Stimulated activated CD8-positive, alpha-beta memory T cell treated with anti-CD3 and anti-CD28 coated beads, Interleukin-15, amount 100 ng/mL, for 24 hours (primary cell): ENCODE measurements around the gene BACH2.

ENCODE experiments used
- DNase-seq: peaks from one replicate; pipeline ENCODE4 v3.0.0-alpha.2; 2020; ENCODE audit warnings: low read depth

Gene BACH2

GRCh38 chr6:90096818-90097217 is 199.8 kb downstream of the BACH2 start:
- DNase-seq: no peak

DNA sequence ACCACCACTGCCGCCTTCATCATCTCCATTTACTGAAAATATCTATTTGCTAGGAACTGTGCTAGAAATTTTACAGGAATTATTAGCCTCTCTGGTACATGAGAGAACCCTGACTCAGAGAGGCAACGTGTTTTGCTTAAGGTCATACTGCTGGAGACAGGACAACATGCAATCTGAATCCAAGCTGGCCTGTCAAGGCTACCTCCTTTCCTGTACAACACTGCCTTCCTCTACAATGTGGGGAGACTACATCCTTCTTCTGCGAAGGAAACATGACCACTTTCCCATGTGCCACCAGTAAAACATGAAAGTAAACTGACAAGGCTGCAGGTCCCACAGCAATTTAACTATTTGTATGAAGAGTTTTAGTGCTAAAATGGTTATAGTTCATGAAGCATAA is 200.9 kb downstream of the BACH2 start:
- no peak for DNase-seq

GRCh38 chr6:90095145-90095544 is 201.5 kb downstream of the BACH2 start:
- no peak for DNase-seq

DNA sequence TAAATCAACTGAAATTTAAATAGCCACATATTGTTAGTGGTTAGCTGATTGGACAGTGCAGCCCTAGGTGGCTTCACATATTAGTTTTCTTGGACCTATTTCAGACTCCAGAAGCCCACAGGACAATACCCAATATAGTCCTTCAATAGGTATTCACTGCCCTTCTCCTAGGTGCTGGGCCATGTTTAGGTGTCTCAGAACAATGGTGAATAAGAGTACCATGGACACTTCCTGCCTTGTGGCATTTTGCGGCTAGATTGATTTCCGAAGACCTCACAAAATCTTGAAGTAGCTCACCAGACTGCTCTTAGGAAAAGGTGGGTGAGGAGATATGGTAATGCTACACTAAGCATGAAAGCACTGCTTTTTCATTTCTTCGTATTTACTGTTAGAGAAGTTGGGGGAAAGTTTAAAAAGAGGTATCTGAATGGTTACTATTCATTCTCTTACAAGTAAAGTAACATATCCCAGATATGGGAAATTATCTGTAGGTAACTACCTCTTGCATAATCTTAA is 203.0 kb downstream of the BACH2 start:
- DNase-seq: no peak

- no peak for DNase-seq
Measured at GRCh38 chr6:90090866-90091265, 205.8 kb downstream of the BACH2 start.

DNA sequence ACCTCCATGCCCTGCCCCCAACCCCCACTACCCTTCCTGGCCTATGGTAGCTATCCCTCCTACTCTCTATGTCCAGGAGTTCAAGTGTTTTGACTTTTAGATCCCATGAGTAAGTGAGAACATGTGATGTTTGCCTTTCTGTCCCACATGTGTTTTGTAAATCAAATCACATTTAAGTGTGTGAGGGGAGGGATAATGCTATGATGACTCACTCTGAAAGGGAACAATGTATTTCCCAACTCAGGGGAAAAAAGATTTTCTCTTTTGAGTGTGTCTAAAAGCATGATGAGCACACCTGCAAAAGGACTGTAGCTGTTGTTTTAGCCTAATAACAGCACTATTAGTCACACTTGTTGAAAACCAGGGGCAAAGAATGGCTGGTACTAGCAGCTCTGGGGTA is 208.6 kb downstream of the BACH2 start:
- DNase-seq: no peak

DNA sequence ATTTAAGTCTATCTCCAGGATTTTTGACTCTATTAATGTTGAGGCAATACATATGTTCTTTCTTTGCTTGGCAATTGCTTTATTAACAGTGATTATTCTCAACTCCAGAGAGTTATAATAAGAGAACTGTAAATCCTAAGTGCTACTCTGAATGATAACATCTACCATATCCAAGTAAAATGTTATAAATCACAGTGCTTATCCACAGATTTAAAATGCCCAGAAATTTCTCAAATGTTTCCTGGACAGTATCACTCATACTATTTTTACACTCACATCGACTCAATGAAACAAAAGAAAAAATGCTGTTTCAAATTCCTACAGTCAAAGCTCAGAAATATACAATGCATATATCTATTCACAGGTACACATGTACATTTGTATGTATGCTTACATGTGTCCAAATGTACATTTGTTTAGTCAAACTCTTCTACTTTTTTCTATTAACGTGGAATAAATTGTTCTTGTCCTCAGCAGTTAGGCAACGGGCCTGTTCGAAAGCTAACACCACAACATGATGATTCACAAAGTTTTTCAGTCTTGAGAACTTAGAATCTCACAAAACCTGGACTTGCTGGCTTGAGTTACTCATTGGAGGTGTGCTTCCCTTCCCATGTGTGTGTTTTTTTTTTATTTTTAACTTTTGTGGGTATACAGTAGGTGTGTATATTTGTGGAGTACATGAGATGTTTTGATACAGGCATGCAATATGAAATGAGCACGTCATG is 209.4 kb downstream of the BACH2 start:
- DNase-seq: no peak

DNA sequence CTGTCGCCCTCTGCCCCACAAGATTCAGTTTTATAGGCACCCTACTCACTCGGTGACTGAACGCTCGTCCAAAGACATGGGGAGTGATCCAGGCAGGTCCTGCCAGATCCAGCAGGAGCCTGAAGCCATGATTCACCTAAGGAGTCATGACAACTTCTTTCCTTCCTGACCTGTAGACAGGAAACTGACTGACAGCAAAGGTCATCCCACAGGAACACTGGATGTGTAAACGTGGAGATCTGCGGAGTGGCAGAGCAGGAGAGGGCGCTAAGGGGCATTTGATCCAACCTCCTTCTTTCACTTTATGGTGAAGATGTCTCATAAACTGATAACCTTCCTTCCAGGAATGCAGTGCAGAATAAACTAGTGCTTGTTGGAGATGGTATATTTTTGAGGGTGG is 210.1 kb downstream of the BACH2 start:
- no peak for DNase-seq

DNA sequence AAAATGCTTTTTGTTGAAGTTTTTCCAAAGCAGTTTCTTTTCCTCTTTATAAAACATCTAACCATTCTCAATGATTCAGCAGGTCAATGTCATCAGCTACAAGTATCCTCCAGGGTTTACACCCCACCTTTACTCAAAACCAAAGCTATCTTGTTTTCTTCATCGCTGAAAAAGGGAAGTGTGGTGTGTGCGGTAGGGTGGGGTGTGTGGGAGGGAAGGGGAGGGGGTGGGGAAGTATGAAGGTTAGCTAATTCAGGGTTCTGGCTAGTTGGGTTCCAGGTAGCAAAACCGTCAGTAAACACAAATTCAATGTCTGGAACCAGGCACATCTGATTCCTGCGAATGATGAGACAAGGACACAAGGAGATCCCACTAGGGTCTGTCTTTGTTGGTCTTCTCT is 212.8 kb downstream of the BACH2 start:
- no peak for DNase-seq

DNA sequence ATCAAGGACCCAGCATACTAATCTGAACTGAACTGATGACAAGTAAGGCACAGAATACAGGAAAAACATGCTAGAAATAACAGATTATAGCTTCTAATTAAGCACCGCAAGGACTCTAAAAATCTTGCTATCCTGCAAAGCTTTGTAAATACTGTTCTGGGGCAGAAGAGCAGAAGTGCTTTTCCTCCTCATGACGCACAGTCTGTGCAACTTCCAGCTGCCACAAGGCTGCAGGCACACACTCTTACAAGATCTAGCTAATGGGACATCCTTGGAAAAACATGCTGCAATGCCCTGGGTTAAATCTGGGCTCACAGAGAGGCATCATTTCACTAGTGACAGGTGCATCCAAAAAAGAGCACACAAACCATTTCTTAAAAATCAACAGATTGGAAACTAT is 213.8 kb downstream of the BACH2 start:
- no peak for DNase-seq

DNA sequence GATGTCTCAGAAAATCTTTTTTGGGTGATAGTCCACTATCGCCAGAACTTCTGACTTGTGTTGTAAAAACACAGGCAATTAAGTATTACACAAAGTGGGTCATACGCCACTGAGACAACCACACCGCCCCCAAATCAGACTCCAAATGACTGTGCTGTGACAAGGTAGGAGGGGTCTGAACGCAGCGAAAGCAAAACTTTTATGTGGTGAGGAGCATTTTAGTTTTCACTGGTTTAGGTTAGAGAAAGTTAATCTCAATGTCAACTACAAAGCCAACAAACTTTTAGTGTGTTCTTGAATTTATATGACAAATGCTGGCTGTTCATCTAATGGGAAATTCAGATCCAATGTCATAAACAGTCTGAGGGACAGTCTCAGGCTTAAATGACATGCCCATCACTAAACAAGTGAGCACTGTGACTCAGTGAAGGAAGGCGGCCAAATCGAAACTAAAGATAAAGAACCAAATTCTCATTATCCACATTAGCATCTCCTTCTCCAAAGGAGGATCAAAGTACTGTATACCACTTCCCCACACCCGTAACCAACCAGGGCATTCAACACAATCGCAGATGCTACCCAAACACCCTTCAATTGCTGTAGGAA is 215.7 kb downstream of the BACH2 start:
- DNase-seq: no peak

GRCh38 chr6:90079560-90080490 is 216.8 kb downstream of the BACH2 start:
- no peak for DNase-seq

- DNase-seq: peak; percentile 38
Measured at GRCh38 chr6:90078513-90079289, 217.9 kb downstream of the BACH2 start.

- no peak for DNase-seq
Measured at GRCh38 chr6:90076511-90077415, 219.9 kb downstream of the BACH2 start.

DNA sequence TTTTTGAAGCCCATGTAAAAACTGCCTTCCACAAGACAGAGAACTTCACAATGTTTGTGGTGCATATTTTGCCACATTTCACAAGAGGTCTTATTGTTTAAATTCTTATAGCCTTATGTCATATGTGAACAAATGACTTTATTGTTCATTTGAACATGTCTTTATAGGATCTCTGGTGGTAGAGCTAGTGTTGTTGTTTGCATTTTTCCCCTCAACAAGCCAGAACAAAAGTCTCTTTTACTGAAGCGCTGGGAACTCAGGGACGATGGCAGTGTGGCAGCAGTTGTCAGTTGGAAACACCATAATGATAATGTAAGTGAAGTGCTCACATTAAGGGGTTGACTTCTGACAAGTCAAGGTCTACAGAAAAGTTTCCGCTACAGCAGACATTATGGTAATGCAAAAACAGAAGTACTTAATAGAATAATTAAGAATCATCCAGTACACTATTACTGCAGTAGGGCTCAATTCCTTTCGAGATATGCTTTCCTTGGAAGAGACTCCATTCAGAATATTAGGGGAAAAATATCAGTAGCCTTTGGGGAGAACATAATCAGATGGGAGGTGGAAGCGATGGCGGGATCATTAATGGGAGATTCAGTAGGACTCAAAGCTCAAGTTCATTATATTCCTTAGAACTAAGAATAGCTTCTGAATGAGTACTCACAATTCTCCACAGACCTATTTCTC is 222.3 kb downstream of the BACH2 start:
- no peak for DNase-seq

DNA sequence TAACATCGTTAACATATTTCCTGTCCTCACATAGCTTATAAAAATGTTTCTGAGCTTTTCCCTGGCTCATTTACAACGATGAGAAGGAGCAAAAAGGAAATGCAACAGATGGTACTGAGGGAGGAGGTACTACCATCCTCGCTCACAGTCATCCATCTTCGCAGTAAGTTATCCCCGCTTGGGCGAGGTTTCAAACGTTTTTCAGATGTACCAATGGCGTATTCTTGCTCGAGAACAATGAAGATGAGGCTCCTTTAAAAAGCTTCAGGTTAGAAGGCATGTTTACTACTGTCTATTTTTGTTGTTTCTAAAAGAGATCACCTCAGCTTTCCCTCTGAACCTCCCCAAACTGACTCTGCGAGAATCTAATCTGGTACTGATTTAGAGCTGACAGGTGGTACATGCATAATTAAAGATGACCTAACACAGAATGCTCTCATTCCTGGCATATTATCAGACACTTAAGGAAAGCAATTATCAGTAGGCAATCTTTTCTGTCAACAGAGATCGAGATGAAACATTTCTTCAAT is 223.6 kb downstream of the BACH2 start:
- no peak for DNase-seq

DNA sequence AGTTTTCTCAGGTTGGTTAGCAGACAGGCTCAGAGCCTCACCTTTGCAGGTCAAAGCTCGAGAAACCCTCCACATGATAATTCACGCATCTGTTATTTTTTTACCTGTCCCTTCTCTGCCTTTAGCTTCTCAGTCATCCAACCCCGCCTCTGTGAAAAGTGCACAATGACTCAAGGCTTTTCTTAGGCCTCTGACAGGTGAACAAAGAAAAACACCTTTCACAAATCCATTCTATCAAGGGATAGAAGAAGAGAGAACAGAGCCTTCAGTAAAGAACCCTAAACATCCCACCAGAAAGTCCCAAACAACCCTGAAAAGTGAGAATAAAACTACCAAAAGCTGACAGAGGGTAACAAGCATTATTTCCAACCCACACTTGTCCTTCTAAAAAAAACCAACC is 224.1 kb downstream of the BACH2 start:
- no peak for DNase-seq

- no peak for DNase-seq
Measured at GRCh38 chr6:90068703-90069523, 227.7 kb downstream of the BACH2 start.

- DNase-seq: no peak
Measured at GRCh38 chr6:90068264-90068663, 228.4 kb downstream of the BACH2 start.
